SK-N-DZ (cell line): Measurements from ENCODE around the gene TUBA1C.
A peak's percentile ranks its signal among the peaks of the same experiment; 100 is the strongest.
"Not testable (repeated sequence)": the region's sequence is repeated elsewhere in the genome, so short reads cannot be mapped to it uniquely, and the experiment has no call there.

Experiments
- DNase-seq: peaks from one replicate; pipeline ENCODE4 v3.0.0-alpha.2; 2015; ENCODE audit warnings: low spot score

TUBA1C gene

DNA sequence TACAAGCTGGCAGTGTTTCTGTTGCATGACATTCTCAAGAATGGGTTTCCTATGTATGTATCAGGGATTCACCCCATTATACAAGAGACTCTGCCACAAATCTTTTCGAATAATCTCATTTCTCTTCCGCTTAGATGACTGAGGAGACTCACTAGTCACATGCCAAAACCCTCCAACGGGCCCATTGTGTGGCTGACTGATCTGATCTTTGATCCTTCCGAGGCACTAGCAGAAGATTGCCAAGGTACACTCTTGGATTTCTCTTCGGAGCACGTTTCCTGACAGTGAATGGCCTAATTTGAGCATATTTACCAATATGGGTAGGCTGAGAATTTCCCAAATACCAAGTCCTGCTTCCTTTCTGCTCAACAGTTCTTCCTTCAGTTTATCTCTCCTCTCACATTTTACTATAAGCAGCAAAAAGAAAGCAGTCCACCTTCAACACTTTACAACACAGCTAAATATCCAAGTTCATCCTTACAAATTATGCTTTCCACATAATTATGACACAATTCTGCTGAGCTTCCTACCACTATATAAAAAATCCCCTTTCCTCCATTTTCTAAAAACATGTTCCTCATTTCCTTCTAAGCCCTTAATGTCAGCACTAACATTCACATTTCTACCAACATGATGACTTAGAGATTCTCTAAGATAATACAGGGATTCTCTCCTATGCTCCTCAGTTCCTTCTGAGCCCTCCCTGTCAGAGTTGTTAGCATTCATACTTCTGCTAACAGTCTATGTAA, 41.1 kb downstream of the TUBA1C start:
- DNase-seq: no peak

DNA sequence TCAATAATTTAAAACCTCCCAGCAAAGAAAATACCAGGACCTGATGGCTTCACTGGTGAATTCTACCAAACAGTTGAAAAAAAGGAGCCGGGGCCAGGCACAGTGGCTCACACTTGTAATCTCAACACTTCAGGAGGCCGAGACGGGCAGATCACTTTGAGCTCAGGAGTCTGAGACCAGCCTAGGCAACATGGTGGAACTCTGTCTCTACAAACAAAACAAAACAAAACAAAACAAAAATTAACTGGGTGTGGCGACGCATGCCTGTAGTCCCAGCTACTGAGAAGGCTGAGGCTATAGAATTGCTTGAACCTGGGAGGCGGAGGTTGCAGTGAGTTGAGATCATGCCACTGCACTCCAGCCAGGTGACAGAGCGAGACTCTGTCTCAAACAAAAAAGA, 44.5 kb downstream of the TUBA1C start:
- DNase-seq: no peak

DNA sequence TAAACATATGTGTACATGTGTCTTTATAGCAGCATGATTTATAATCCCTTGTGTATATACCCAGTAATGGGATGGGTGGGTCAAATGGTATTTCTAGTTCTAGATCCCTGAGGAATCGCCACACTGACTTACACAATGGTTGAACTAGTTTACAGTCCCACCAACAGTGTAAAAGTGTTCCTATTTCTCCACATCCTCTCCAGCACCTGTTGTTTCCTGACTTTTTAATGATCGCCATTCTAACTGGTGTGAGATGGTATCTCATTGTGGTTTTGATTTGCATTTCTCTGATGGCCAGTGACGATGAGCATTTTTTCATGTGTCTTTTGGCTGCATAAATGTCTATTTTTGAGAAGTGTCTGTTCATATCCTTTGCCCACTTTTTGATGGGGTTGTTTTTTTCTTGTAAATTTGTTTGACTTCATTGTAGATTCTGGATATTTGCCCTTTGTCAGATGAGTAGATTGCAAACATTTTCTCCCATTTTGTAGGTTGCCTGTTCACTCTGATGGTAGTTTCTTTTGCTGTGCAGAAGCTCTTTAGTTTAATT, 45.6 kb downstream of the TUBA1C start:
- not testable (repeated sequence) for DNase-seq

DNA sequence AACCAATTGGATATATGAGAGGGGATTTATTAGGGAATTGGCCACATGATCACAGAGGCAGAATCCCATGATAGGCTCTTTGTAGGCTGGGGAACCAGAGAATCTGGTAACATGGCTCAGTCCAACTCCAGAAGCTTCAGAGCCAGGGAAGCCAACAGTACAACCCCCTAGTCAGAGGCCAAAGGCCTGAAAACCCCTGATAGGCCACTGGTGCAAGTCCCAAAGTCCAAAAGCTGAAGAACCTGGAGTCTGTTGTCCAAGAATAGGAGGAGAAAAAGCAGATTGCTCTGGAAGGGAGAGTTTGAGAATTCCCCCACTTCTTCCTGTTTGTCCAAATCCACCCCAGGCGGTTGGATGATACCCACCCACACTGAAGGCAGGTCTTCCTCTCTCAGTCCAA, 49.9 kb downstream of the TUBA1C start:
- no peak for DNase-seq

DNA sequence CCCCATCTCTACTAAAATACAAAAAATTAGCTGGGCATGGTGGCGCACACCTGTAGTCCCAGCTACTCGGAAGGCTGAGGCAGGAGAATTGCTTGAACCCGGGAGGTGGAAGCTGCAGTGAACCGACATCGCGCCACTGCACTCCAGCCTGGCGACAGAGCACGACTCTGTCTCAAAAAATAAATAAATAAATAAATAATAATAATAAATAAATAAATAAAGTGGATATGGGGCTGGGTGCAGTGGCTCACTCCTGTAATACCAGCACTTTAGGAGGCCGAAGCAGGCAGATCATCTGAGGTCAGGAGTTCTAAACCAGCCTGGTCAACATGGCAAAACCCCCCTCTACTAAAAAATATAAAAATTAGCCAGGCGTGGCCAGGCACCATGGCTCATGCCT, 52.2 kb downstream of the TUBA1C start:
- not testable (repeated sequence) for DNase-seq

DNA sequence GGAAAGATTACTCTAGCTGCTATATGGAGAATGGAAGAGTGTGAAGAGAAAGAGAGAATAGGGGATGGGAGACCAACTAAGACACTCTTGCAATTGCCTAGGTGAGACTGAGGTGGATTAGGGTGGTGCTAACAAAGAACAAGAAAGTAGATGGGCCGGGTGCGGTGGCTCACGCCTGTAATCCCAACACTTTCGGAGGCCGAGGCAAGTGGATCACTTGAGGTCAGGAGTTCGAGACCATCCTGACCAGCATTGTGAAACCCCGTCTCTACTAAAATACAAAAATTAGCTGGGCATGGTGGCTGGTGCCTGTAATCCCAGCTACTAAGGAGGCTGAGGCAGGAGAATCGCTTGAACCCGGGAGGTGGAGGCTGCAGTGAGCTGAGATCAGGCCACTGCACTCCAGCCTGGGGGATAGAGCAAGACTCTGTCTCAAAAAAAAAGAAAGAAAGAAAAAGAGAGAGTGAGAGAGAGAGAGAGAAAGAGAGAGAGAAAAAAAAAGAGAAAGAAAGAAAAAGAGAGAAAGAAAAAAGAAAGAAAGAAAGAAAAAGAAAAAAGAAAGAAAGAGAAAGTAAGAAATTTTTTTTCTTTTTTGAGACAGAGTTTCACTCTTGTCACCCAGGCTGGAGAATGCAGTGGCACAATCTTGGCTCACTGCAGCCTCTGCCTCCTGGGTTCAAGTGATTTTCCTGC, 55.7 kb downstream of the TUBA1C start:
- not testable (repeated sequence) for DNase-seq

DNA sequence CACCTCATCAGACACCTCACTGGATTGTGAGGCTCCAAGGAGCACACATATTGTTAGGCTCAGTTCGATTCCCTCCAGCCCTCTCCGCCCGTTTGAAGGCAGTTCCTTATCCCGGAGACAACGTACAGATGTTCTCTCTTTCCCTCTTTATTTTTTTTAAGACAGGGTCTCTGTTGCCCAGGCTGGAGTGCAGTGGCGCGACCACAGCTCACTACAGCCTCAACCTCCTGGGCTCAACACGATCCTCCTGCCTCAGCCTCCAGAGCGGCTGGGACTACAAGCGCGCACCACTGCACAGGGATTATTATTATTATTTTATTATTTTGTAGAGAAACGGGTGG, 57.5 kb downstream of the TUBA1C start:
- no peak for DNase-seq

DNA sequence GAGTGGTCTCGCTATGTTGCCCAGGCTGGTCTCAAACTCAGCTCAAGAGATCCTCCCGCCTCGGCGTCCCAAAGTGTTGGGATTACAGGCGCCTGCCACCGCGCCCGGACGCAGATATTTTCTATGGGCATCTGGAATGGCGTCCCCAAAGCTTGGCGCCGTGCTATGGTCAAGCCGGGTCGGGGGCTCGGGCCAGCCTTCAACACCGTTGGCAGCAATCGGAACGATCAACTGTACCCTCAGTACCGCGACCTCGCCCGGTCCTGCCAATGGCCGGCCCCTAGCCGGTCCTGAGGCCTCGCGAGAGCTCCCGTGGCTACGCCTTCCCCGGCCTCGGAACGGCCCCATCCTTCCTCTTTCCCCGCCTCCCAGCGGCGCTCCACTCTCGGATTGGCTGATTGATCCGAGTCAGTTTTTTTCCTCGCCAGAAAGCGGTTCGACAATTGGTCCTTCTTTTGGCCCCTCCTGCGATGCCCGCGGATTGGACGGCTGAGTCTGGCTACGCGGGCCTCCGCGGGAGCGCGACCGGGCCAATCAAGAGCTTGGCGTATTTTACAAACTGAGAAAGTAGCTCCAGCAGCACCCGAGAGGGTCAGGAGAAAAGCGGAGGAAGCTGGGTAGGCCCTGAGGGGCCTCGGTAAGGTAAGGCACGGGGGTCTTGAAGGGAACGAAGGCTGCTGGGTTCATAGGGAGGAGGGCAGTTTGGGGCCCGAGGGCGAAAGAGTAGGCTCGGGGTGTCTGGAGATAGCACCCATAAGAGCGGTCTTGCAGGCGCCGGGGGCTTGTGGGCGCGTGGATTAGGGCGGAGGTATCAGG, 58.0 kb downstream of the TUBA1C start, which contains the start of gene TROAP:
TSS of gene TROAP (plus strand) at position 548 of the 816 bp plus-strand sequence. CDS start 354 bp downstream, outside the sequence.
- peak; percentile 99 for DNase-seq

DNA sequence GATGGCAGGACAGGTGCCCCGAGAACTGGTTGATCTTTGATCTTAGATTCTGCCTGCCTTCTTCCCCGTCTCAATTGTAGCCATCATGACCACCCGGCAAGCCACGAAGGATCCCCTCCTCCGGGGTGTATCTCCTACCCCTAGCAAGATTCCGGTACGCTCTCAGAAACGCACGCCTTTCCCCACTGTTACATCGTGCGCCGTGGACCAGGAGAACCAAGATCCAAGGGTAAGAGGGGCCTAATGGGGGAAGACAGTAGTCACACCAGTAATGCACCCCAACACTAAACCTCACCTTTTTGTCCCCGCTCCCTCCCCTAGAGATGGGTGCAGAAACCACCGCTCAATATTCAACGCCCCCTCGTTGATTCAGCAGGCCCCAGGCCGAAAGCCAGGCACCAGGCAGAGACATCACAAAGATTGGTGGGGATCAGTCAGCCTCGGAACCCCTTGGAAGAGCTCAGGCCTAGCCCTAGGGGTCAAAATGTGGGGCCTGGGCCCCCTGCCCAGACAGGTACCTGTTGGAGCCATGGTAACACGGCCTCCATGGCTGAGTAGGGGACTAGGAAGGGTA, 58.7 kb downstream of the TUBA1C start:
- DNase-seq: no peak
